ENCODE results near the gene PAPOLG.

DNA sequence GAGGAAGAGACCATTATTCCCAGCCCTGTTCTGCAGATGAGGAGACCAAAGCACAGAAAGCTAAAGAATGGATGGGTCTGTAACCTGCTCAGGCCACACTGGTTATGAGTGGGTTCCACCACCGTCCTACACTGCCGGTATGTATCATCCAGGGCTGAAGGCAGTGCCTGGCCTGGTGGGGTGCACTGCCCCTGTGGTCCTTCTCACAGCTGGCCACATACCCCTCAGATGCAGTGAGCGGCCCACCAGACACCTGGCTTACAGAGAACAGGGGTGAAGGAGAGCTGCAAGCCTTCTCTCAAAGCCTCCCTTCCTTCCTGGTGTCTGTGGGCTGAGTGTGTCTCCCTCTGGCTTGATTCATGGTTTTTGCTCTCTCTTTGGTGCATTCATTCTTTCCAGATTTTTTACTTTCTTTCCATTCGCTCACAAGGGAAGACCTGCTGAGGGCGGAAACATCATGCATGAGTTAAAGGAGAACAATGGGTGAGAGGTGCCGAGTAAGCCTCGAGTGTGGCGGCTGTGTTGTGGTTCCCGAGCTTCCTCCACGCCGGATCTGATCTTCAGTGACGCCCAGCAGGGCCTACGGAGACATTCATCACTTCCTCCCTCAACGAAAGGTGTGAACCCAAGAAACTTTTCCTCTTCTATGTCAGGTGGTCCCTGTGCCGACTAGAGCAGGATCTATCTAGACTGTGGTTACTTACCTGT lies 63.2 kb downstream of the PAPOLG start:
- TF ChIP-seq CTCF (IDR thresholded peaks at IDR 0.05): no peak
- no peak for TF ChIP-seq POLR2A (IDR thresholded peaks at IDR 0.05)
